H1 (cell line): ENCODE results near the gene JDP2. TPM values are rescaled to one million over a fixed set of nuclear protein-coding genes. Genes with fewer than 3 reads are reported as not detected.

Source experiments
- CTCF ChIA-PET: fragments of 300-600 bp; sonication (Branson Sonifier 250); formaldehyde crosslinking; loops from one replicate; lab custom pipeline; 2021; ENCODE audit not compliant: partially characterized antibody; lab: Charles Lee
- POLR2A ChIA-PET: fragments of 300-600 bp; sonication (Branson Sonifier 250); formaldehyde crosslinking; loops from one replicate; lab custom pipeline; 2021; ENCODE audit warnings: inconsistent platforms; ENCODE audit not compliant: partially characterized antibody; lab: Charles Lee
- DNase-seq, 2 experiments: peaks; one replicate each; pipeline versions ENCODE4 v3.0.0 to v3.0.0-alpha.2; 2010 to 2022; ENCODE audit warnings: low spot score in 2 of 2, low read depth in 1 of 2, mixed read lengths in 1 of 2
- FAIRE-seq: peaks from 2 replicates; lab custom pipeline; 2011; peaks lifted over from hg19 to GRCh38; lab: Jason Lieb, UNC
- H2AFZ ChIP-seq: 2 replicates; pipeline ENCODE4 v1.8.1; 2012; ENCODE audit warnings: low read length, inconsistent platforms
- H2AK5ac ChIP-seq: 2 replicates; pipeline ENCODE4 v1.6.1; 2013; ENCODE audit warnings: low read depth, low read length
- H2BK120ac ChIP-seq: replicated peaks from 2 replicates; pipeline ENCODE3; 2013; ENCODE audit warnings: low read depth, low read length, inconsistent platforms
- H2BK12ac ChIP-seq: 2 replicates; pipeline ENCODE4 v1.6.1; 2013; ENCODE audit warnings: low read depth, low read length
- H2BK15ac ChIP-seq: 2 replicates; pipeline ENCODE4 v1.6.1; 2013; ENCODE audit warnings: low read length
- H2BK20ac ChIP-seq: 2 replicates; pipeline ENCODE4 v1.6.1; 2013; ENCODE audit warnings: low read length
- H2BK5ac ChIP-seq: 2 replicates; pipeline ENCODE4 v1.6.1; 2013; ENCODE audit warnings: low read depth, low read length
- H3K14ac ChIP-seq: 2 replicates; pipeline ENCODE4 v1.6.1; 2013; ENCODE audit warnings: inconsistent platforms; ENCODE audit not compliant: insufficient read length
- H3K18ac ChIP-seq: 2 replicates; pipeline ENCODE4 v1.6.1; 2013; ENCODE audit warnings: low read length; ENCODE audit errors: extremely low read depth
- H3K23ac ChIP-seq: 2 replicates; pipeline ENCODE4 v1.6.1; 2013; ENCODE audit warnings: inconsistent platforms; ENCODE audit not compliant: insufficient read length
- H3K23me2 ChIP-seq: 2 replicates; pipeline ENCODE4 v1.6.1; 2013; ENCODE audit warnings: low read depth, low read length
- H3K27ac ChIP-seq: 2 replicates; pipeline ENCODE4 v1.6.1; 2011; ENCODE audit warnings: low read depth, low read length, inconsistent platforms
- H3K27me3 ChIP-seq, 4 experiments: replicated peaks in 1 of 4; 1 replicate in 1 of 4; 2 replicates in 3 of 4; pipeline versions ENCODE4 v1.6.1 to v1.8.1; 2011 to 2013; ENCODE audit warnings: low read length in 3 of 4, mild to moderate bottlenecking in 3 of 4, inconsistent platforms in 2 of 4, mixed read lengths in 2 of 4, moderate library complexity in 1 of 4; ENCODE audit not compliant: control insufficient read depth in 3 of 4, insufficient read depth in 3 of 4; ENCODE audit errors: extremely low read depth in 1 of 4
- H3K36me3 ChIP-seq, 4 experiments: 2 replicates each; pipeline versions ENCODE4 v1.6.1 to v1.8.1; 2011 to 2013; ENCODE audit warnings: mild to moderate bottlenecking in 4 of 4, low read length in 3 of 4, moderate library complexity in 2 of 4, control low read depth in 1 of 4, inconsistent platforms in 1 of 4; ENCODE audit not compliant: insufficient read depth in 4 of 4, control insufficient read depth in 2 of 4
- H3K4ac ChIP-seq: replicated peaks from 2 replicates; pipeline ENCODE3; 2013; ENCODE audit warnings: low read length, low read depth, mixed read lengths, inconsistent platforms; ENCODE audit not compliant: insufficient read length
- H3K4me1 ChIP-seq, 4 experiments: replicated peaks in 1 of 4; 1 replicate in 1 of 4; 2 replicates in 3 of 4; pipeline versions ENCODE4 v1.6.1 to v1.8.1; 2011 to 2013; ENCODE audit warnings: low read length in 3 of 4, inconsistent platforms in 2 of 4, mixed read lengths in 1 of 4; ENCODE audit not compliant: insufficient read depth in 4 of 4, control insufficient read depth in 3 of 4
- H3K4me2 ChIP-seq, 2 experiments: 2 replicates each; pipeline versions ENCODE4 v1.6.1 to v1.8.1; 2011 to 2013; ENCODE audit warnings: low read depth in 2 of 2, low read length in 2 of 2, control low read depth in 1 of 2, inconsistent platforms in 1 of 2, mild to moderate bottlenecking in 1 of 2; ENCODE audit not compliant: insufficient read depth in 1 of 2
- H3K4me3 ChIP-seq, 4 experiments: fragments of 200-600, 300-600 bp in 1 of 4; sonication (generic), shearing (Covaris generic), sonication (Bioruptor Twin) in 1 of 4; 2 replicates each; pipeline versions ENCODE4 v1.5.1 to v1.8.1; 2011 to 2016; ENCODE audit warnings: low read length in 4 of 4, low read depth in 3 of 4, control low read depth in 2 of 4, inconsistent platforms in 2 of 4, mild to moderate bottlenecking in 2 of 4, mixed read lengths in 1 of 4, moderate library complexity in 1 of 4; ENCODE audit not compliant: insufficient read depth in 2 of 4; ENCODE audit errors: extremely low read depth in 1 of 4
- H3K56ac ChIP-seq: replicated peaks from 2 replicates; pipeline ENCODE3; 2013; ENCODE audit warnings: low read depth, mild to moderate bottlenecking, mixed read lengths, low read length, inconsistent platforms; ENCODE audit not compliant: insufficient read length
- H3K79me1 ChIP-seq: 2 replicates; pipeline ENCODE4 v1.6.1; 2013; ENCODE audit warnings: low read depth, low read length, control low read depth
- H3K79me2 ChIP-seq, 2 experiments: 2 replicates each; pipeline versions ENCODE4 v1.6.1 to v1.8.1; 2012 to 2013; ENCODE audit warnings: low read length in 2 of 2, mild to moderate bottlenecking in 2 of 2, inconsistent platforms in 1 of 2; ENCODE audit not compliant: insufficient read depth in 2 of 2, control insufficient read depth in 1 of 2
- H3K9ac ChIP-seq, 4 experiments: replicated peaks in 1 of 4; 1 replicate in 1 of 4; 2 replicates in 3 of 4; pipeline versions ENCODE4 v1.6.1 to v1.8.1; 2011 to 2013; ENCODE audit warnings: low read depth in 3 of 4, low read length in 3 of 4, control low read depth in 2 of 4, mild to moderate bottlenecking in 2 of 4, moderate library complexity in 2 of 4, inconsistent platforms in 1 of 4; ENCODE audit errors: extremely low read depth in 1 of 4
- H3K9me3 ChIP-seq, 2 experiments: 2 replicates each; pipeline versions ENCODE4 v1.6.1 to v1.8.1; 2012 to 2013; ENCODE audit warnings: mild to moderate bottlenecking in 2 of 2, moderate library complexity in 2 of 2, control low read depth in 1 of 2, inconsistent platforms in 1 of 2, low read depth in 1 of 2, low read length in 1 of 2, mixed read lengths in 1 of 2; ENCODE audit not compliant: insufficient read depth in 2 of 2
- H4K20me1 ChIP-seq, 2 experiments: replicated peaks in 1 of 2; 2 replicates each; pipeline versions ENCODE3 to v1.8.1; 2011 to 2013; ENCODE audit warnings: inconsistent platforms in 2 of 2, low read length in 2 of 2, mild to moderate bottlenecking in 1 of 2; ENCODE audit not compliant: insufficient read depth in 2 of 2, control insufficient read depth in 1 of 2
- H4K5ac ChIP-seq: 2 replicates; pipeline ENCODE4 v1.6.1; 2013; ENCODE audit warnings: low read length, low read depth, mixed read lengths, inconsistent platforms; ENCODE audit not compliant: insufficient read length
- H4K8ac ChIP-seq: 2 replicates; pipeline ENCODE4 v1.8.0; 2013; ENCODE audit warnings: mild to moderate bottlenecking, moderate library complexity, low read length, inconsistent platforms; ENCODE audit not compliant: insufficient read depth; ENCODE audit errors: extremely low read depth
- H4K91ac ChIP-seq: replicated peaks from 2 replicates; pipeline ENCODE3; 2013; ENCODE audit warnings: low read length, mixed read lengths, inconsistent platforms; ENCODE audit not compliant: insufficient read length
- ASH2L ChIP-seq: fragments of 200-600, 300-600 bp; sonication (generic); IDR thresholded peaks from one replicate; pipeline ENCODE4 v1.7.1; 2017; ENCODE audit warnings: low read length
- NANOG ChIP-seq: IDR thresholded peaks from 2 replicates; pipeline ENCODE4 v1.6.1; 2011; ENCODE audit warnings: low read length, low read depth, mild to moderate bottlenecking, inconsistent platforms; ENCODE audit not compliant: insufficient read depth, poor library complexity, severe bottlenecking
- RBBP5 ChIP-seq: IDR thresholded peaks from 2 replicates; pipeline ENCODE4 v1.7.1; 2012; ENCODE audit warnings: low read depth, mild to moderate bottlenecking, inconsistent platforms, low read length, moderate library complexity, borderline replicate concordance
- RXRA ChIP-seq: IDR thresholded peaks from 2 replicates; pipeline ENCODE4 v1.6.1; 2011; ENCODE audit warnings: low read depth, mild to moderate bottlenecking, low read length, moderate library complexity; ENCODE audit not compliant: insufficient read depth
- SP1 ChIP-seq: IDR thresholded peaks from 2 replicates; pipeline ENCODE4 v1.6.1; 2011; ENCODE audit warnings: low read depth, low read length
- TCF12 ChIP-seq: IDR thresholded peaks from 2 replicates; pipeline ENCODE4 v1.6.1; 2011; ENCODE audit warnings: low read depth, mild to moderate bottlenecking, low read length
- TEAD4 ChIP-seq: IDR thresholded peaks from 2 replicates; pipeline ENCODE4 v1.6.1; 2012; ENCODE audit warnings: low read depth, low read length, inconsistent platforms, mixed read lengths
- YY1 ChIP-seq: IDR thresholded peaks from 2 replicates; pipeline ENCODE4 v1.6.1; 2011; ENCODE audit warnings: low read depth, mild to moderate bottlenecking, low read length
- WGBS, 2 experiments: shearing (Covaris generic) in 1 of 2; methylation state at CpG; one replicate each; pipeline versions ENCODE4 v1.1.6 to v1.1.7; 2013 to 2015; ENCODE audit warnings: low lambda C conversion rate in 2 of 2, mixed read lengths in 2 of 2, inconsistent platforms in 1 of 2, low coverage in 1 of 2, missing lambda C conversion rate in 1 of 2; ENCODE audit not compliant: insufficient replicate concordance in 2 of 2, insufficient coverage in 1 of 2, insufficient read length in 1 of 2; ENCODE audit errors: extremely low coverage in 1 of 2, missing lambda C conversion rate in 1 of 2; 5-methylcytosine and 5-hydroxymethylcytosine counted together
- polyA plus RNA-seq, 7 experiments: library from polyadenylated mRNA; depleted of rRNA in 3 of 7; stranded (reverse) in 5 of 7; unstranded in 2 of 7; fragments of >200 nt in 5 of 7; fragments of 200-250 nt in 2 of 7; gene quantifications; 1 replicate in 5 of 7; 2 replicates in 1 of 7; 4 replicates in 1 of 7; pipeline versions ENCODE4 v1.2.1 to v1.2.3, GENCODE V29; 2011 to 2013; ENCODE audit warnings: missing spikeins in 2 of 7, mixed read lengths in 2 of 7
- total RNA-seq: library from RNA; stranded (reverse); fragmentation: NEBNext Ultra II Directional; extraction: Animal tissue kit (Norgen Biotek cat#: 25700); gene quantifications from 2 replicates; pipeline ENCODE4 v1.2.1, GENCODE V29; 2021

Gene JDP2
- total and polyA plus RNA-seq, 2 of the 8 experiments (the other 6 are each of a cell fraction or from before 2014, with no cell fraction given), result 8.9 to 27.2 TPM

- Histone ChIP-seq H3K9ac (no peak overlapping the region), H2BK5ac (peak overlapping the region; percentile 61; the same call in 1 of the 2 replicates), H4K8ac (peak overlapping the region; percentile 16; the same call in 1 of the 2 replicates), H2BK15ac (no peak overlapping the region), H3K79me1 (no peaks in the 10 kb centered on the region), H2AK5ac (no peak overlapping the region), H3K9me3 (no peaks in the 10 kb centered on the region), H3K36me3 (no peaks in the 10 kb centered on the region), H4K5ac (no peak overlapping the region)
- 28% methylated on average over 11 of the region's 11 CpGs; no CpG with 5 or more reads in 1 of the 2 experiments for WGBS, 2 experiments
- no peak for TF ChIP-seq RBBP5
- TF ChIP-seq SP1, result 0 out of 2 replicates have a peak, but pooled peaks have one; percentile 4
- peak; percentile 44 for TF ChIP-seq ASH2L
- peak; percentile 2 for TF ChIP-seq NANOG
- 0 out of 2 replicates have a peak, but pooled peaks have one; percentile 15 for TF ChIP-seq TEAD4
- TF ChIP-seq RXRA, result 0 out of 2 replicates have a peak, but pooled peaks have one; percentile 28
- TF ChIP-seq TCF12, result no peak
- no peak for TF ChIP-seq YY1
- TF ChIP-seq, all 59 proteins: peak for 5
- no peak overlapping the region for H3K27ac ChIP-seq
- H3K4me2 ChIP-seq, result peak overlapping the region; percentile 2 to 48; a peak in 3 of 4 replicates
- no peak overlapping the region for H2AFZ ChIP-seq
- peak in 1 of 2 experiments; percentile 51 for DNase-seq
- no peak for FAIRE-seq
- no peak overlapping the region for H2BK12ac ChIP-seq
- no peak overlapping the region for H3K4ac ChIP-seq
- H4K91ac ChIP-seq, result peak overlapping the region; percentile 25
- POLR2A ChIA-PET, result interaction anchor here (0.7 to 1.4 kb wide), 7 partner anchors 11 to 176 kb away, joined by 3 to 6 read pairs (median 3); no protein-coding TSS in a partner anchor
- H2BK20ac ChIP-seq, result no peak overlapping the region
- no peak overlapping the region for H2BK120ac ChIP-seq
- CTCF ChIA-PET, result interaction anchor here (0.7 to 5.2 kb wide), 7 partner anchors 8 to 172 kb away, joined by 3 to 36 read pairs (median 3); no protein-coding TSS in a partner anchor
- no peaks in the 10 kb centered on the region for H3K27me3 ChIP-seq
- H3K23ac ChIP-seq, result no peak overlapping the region
- no peak overlapping the region for H3K56ac ChIP-seq
- H3K14ac ChIP-seq, result no peak overlapping the region
- no peaks in the 10 kb centered on the region for H3K23me2 ChIP-seq
- H3K4me1 ChIP-seq, result peaks cover 3 to 12% (median 7%) of the 10 kb centered on the region in 4 experiments
- peak overlapping the region in 1 of 4 experiments; percentile 12; a peak in 1 of 8 replicates for H3K4me3 ChIP-seq
- H3K18ac ChIP-seq, result no peak overlapping the region
- H3K79me2 ChIP-seq, result no peaks in the 10 kb centered on the region
- H4K20me1 ChIP-seq, result no peaks in the 10 kb centered on the region
These were observed 52.2 kb downstream of the JDP2 start for GRCh38 chr14:75479770-75480600.
